Lower leg skin (tissue), 4 donors: Measurements from ENCODE around the gene GADL1. TPM values are rescaled to one million over a fixed set of nuclear protein-coding genes. Genes with fewer than 3 reads are reported as not detected.

Experiments
- DNase-seq, 2 donors: peaks; one replicate each; pipeline ENCODE4 v3.0.0-alpha.2; 2019; ENCODE audit warnings: low spot score in 2 of 2
- H3K4me3 ChIP-seq: fragments of 200-600 bp; sonication (generic); 2 replicates; pipeline ENCODE4 v1.5.1; 2017; ENCODE audit warnings: mild to moderate bottlenecking, low read depth; ENCODE audit not compliant: poor library complexity, severe bottlenecking
- CTCF ChIP-seq, 3 donors: fragments of 450-650 bp; IDR thresholded peaks; one replicate each; pipeline ENCODE4 v1.5.1; 2016; ENCODE audit warnings: antibody characterized with exemption in 3 of 3, mild to moderate bottlenecking in 3 of 3, moderate library complexity in 2 of 3
- POLR2A ChIP-seq, 2 donors: fragments of 450-650 bp; IDR thresholded peaks; one replicate each; pipeline ENCODE4 v1.6.1; 2016 to 2017; ENCODE audit warnings: antibody characterized with exemption in 2 of 2, mild to moderate bottlenecking in 1 of 2, moderate library complexity in 1 of 2
- WGBS, 2 donors: methylation state at CpG; one replicate each; pipeline ENCODE4 v1.1.5; 2018; 5-methylcytosine and 5-hydroxymethylcytosine counted together
- intact Hi-C: fragments of 100-400 bp; cut with DNase I; formaldehyde crosslinking; loops from one replicate; pipeline ENCODE4 v1.15.0; 2023; ENCODE audit warnings: low total_unique reads
- total RNA-seq, 4 donors: library from RNA; depleted of rRNA; stranded (reverse); fragments of >200 nt; gene quantifications; one replicate each; pipeline ENCODE4 v1.1.0, GENCODE V29; 2016

GADL1 gene
- total RNA-seq, 4 donors from 2014 or later: not detected

GRCh38 chr3:30695302-30696061 is 199.0 kb downstream of the GADL1 start:
- intact Hi-C loops: loop anchor here (10.0 kb wide), 1 partner anchor 581 kb away; no protein-coding TSS in a partner anchor
- no peak overlapping the region for H3K4me3 ChIP-seq
- 92 to 94% methylated on average over 6 of the region's 6 CpGs for WGBS, 2 donors
- DNase-seq: no peak
- TF ChIP-seq POLR2A (IDR thresholded peaks at IDR 0.05) (no peak), CTCF (IDR thresholded peaks at IDR 0.05) (no peak)

GRCh38 chr3:30694668-30695067 is 199.8 kb downstream of the GADL1 start:
- intact Hi-C loops: loop anchor here (10.0 kb wide), 1 partner anchor 580 kb away; no protein-coding TSS in a partner anchor
- no peak for DNase-seq
- 95 to 98% methylated on average over 3 of the region's 3 CpGs for WGBS, 2 donors
- H3K4me3 ChIP-seq: no peak overlapping the region
- no peak for TF ChIP-seq POLR2A (IDR thresholded peaks at IDR 0.05)
- no peak for TF ChIP-seq CTCF (IDR thresholded peaks at IDR 0.05)

GRCh38 chr3:30694148-30694547 is 200.3 kb downstream of the GADL1 start:
- 75% methylated on average over 3 of the region's 3 CpGs for WGBS, 2 donors
- intact Hi-C loops: loop anchor here (10.0 kb wide), 1 partner anchor 579 kb away; no protein-coding TSS in a partner anchor

GRCh38 chr3:30693470-30694120 is 200.9 kb downstream of the GADL1 start:
- H3K4me3 ChIP-seq: no peak overlapping the region
- DNase-seq: peak in 1 of 2 donors; percentile 51
- intact Hi-C loops: loop anchor here (10.0 kb wide), 1 partner anchor 579 kb away; no protein-coding TSS in a partner anchor
- 0% methylated on average over 2 of the region's 2 CpGs for WGBS, 2 donors
- TF ChIP-seq CTCF (IDR thresholded peaks at IDR 0.05) (peak in 1 of 3 donors; percentile 45), POLR2A (IDR thresholded peaks at IDR 0.05) (no peak)

More at GRCh38 chr3:30694148-30694547, 200.3 kb downstream of the GADL1 start:
- no peak overlapping the region for H3K4me3 ChIP-seq
- TF ChIP-seq POLR2A (IDR thresholded peaks at IDR 0.05): no peak
- TF ChIP-seq CTCF (IDR thresholded peaks at IDR 0.05): no peak
- no peak for DNase-seq

- TF ChIP-seq CTCF (IDR thresholded peaks at IDR 0.05): no peak
- no peak overlapping the region for H3K4me3 ChIP-seq
- 76 to 88% methylated on average over 3 of the region's 3 CpGs for WGBS, 2 donors
- intact Hi-C loops: loop anchor here (10.0 kb wide), 1 partner anchor 578 kb away; no protein-coding TSS in a partner anchor
- DNase-seq: no peak
Observed at GRCh38 chr3:30692498-30693130, 201.8 kb downstream of the GADL1 start.
